Upper lobe of left lung (tissue), 6 donors: ENCODE measurements around the gene RNF111. TPM values are rescaled to one million over a fixed set of nuclear protein-coding genes. Genes with fewer than 3 reads are reported as not detected.
"Not testable (repeated sequence)": the region's sequence is repeated elsewhere in the genome, so short reads cannot be mapped to it uniquely, and the experiment has no call there.

Experiments used
- ATAC-seq, 2 donors: fragments of 200-7000 bp; cut with Tn5 transposase; one replicate each; pipeline ENCODE4 v1.9.1; 2022; ENCODE audit warnings: mild to moderate bottlenecking in 2 of 2, moderate library complexity in 2 of 2; ENCODE audit not compliant: low FRiP score in 2 of 2
- DNase-seq, 2 donors: peaks; one replicate each; pipeline ENCODE4 v3.0.0-alpha.2; 2019 to 2020
- H3K27ac ChIP-seq, 4 donors: fragments of 200-600 bp; sonication (generic); one replicate each; pipeline ENCODE4 v1.5.1; 2016 to 2019
- H3K27me3 ChIP-seq, 4 donors: fragments of 200-600 bp; sonication (generic); one replicate each; pipeline ENCODE4 v1.5.1; 2017 to 2019
- H3K36me3 ChIP-seq, 4 donors: fragments of 200-600 bp; sonication (generic); one replicate each; pipeline ENCODE4 v1.5.1; 2016 to 2019
- H3K4me1 ChIP-seq, 4 donors: fragments of 200-600 bp; sonication (generic); one replicate each; pipeline ENCODE4 v1.5.1; 2018 to 2019
- H3K4me3 ChIP-seq, 4 donors: fragments of 200-600 bp; sonication (generic); one replicate each; pipeline ENCODE4 v1.5.1; 2017 to 2019; ENCODE audit warnings: mild to moderate bottlenecking in 2 of 4, moderate library complexity in 1 of 4
- H3K9me3 ChIP-seq, 4 donors: fragments of 200-600 bp; sonication (generic); one replicate each; pipeline ENCODE4 v1.5.1; 2018 to 2019
- EP300 ChIP-seq, 4 donors: sonication (generic); formaldehyde crosslinking; IDR thresholded peaks; one replicate each; pipeline ENCODE4 v1.5.1; 2017; ENCODE audit warnings: antibody characterized with exemption in 4 of 4, control low read depth in 2 of 4
- POLR2A ChIP-seq, 4 donors: fragments of 450-650 bp; IDR thresholded peaks; one replicate each; pipeline ENCODE4 v1.5.1; 2016 to 2017; ENCODE audit warnings: antibody characterized with exemption in 4 of 4, mild to moderate bottlenecking in 2 of 4
- POLR2AphosphoS5 ChIP-seq, 2 donors: sonication (generic); formaldehyde crosslinking; IDR thresholded peaks; one replicate each; pipeline ENCODE4 v1.5.1; 2017; ENCODE audit warnings: antibody characterized with exemption in 2 of 2
- WGBS, 2 donors: methylation state at CpG; one replicate each; pipeline ENCODE4 v1.1.5; 2017 to 2018; 5-methylcytosine and 5-hydroxymethylcytosine counted together
- total RNA-seq, 6 donors: library from RNA; depleted of rRNA in 4 of 6; stranded (reverse); fragments of >200 nt in 4 of 6; gene quantifications; one replicate each; pipeline versions ENCODE4 v1.1.0 to v1.2.1, GENCODE V29; 2016 to 2021
- TF ChIP-seq, protein P1 (sequence below), 6 experiments: fragments of 450-650 bp in 4 of 6; fragments of 200-600 bp in 2 of 6; sonication (generic) in 2 of 6; IDR thresholded peaks; one replicate each; pipeline ENCODE4 v1.5.1; 2016 to 2019; ENCODE audit warnings: antibody characterized with exemption in 6 of 6
- donor health status: DM: no; HTN: no; CAD: no; lungs with moderate emphysema.
- donor health status: DM: no; HTN: yes; CAD: no; lungs with severe emphysema.

Gene RNF111
- total RNA-seq, 6 donors from 2014 or later = 16.3 to 41.6 (median 31.8) TPM

DNA sequence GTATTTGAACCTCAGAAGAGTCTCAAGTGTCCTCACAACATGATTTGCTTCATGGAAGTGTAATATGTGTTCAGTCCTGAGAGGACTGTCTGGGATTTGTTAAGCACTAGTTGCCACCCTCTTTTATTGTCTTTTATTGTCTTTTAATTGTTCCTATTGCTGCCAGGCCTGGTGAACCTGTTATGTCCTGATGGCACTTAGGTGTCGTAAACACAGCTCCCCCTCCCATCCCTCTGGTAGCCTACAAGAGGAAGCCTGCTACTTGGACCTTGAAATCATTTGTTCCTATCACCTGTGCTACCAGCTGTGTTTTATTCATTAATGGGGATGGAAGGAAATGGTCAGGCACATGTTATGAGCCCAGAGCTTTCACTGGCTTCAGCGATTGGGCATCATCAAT lies 136.8 kb downstream of the RNF111 start:
- Histone ChIP-seq H3K4me1 (no peaks in the 10 kb centered on the region), H3K9me3 (no peaks in the 10 kb centered on the region), H3K4me3 (no peak overlapping the region), H3K27ac (no peak overlapping the region), H3K27me3 (no peaks in the 10 kb centered on the region), H3K36me3 (no peaks in the 10 kb centered on the region)
- 96 to 98% methylated on average over 2 of the region's 2 CpGs for WGBS, 2 donors
- ATAC-seq (no peak), DNase-seq (no peak)
- TF ChIP-seq POLR2AphosphoS5 (IDR thresholded peaks at IDR 0.05) = no peak
- TF ChIP-seq POLR2A (IDR thresholded peaks at IDR 0.05) = no peak
- TF ChIP-seq, protein P1, sequence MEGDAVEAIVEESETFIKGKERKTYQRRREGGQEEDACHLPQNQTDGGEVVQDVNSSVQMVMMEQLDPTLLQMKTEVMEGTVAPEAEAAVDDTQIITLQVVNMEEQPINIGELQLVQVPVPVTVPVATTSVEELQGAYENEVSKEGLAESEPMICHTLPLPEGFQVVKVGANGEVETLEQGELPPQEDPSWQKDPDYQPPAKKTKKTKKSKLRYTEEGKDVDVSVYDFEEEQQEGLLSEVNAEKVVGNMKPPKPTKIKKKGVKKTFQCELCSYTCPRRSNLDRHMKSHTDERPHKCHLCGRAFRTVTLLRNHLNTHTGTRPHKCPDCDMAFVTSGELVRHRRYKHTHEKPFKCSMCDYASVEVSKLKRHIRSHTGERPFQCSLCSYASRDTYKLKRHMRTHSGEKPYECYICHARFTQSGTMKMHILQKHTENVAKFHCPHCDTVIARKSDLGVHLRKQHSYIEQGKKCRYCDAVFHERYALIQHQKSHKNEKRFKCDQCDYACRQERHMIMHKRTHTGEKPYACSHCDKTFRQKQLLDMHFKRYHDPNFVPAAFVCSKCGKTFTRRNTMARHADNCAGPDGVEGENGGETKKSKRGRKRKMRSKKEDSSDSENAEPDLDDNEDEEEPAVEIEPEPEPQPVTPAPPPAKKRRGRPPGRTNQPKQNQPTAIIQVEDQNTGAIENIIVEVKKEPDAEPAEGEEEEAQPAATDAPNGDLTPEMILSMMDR (IDR thresholded peaks at IDR 0.05) = no peak
- TF ChIP-seq EP300 (IDR thresholded peaks at IDR 0.05) = no peak

DNA sequence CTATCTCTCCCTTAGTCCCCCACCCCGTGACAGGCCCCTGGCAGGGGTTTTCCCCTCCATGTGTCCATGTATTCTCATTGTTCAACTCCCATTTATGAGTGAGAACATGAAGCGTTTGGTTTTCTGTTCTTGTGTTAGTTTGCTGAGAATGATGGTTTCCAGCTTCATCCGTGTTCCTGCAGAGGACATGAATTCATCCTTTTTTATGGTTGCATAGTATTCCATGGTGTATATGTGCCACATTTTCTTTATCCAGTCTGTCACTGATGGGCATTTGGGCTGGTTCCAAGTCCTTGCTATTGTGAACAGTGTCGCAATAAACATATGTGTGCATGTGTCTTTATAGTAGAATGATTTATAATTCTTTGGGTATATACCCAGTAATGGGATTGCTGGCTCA lies 138.2 kb downstream of the RNF111 start:
- 96 to 100% methylated on average over 4 of the region's 4 CpGs for WGBS, 2 donors
- not testable (repeated sequence) for H3K27me3 ChIP-seq, H3K4me3 ChIP-seq, ATAC-seq, H3K36me3 ChIP-seq, DNase-seq, H3K9me3 ChIP-seq, H3K27ac ChIP-seq, H3K4me1 ChIP-seq

DNA sequence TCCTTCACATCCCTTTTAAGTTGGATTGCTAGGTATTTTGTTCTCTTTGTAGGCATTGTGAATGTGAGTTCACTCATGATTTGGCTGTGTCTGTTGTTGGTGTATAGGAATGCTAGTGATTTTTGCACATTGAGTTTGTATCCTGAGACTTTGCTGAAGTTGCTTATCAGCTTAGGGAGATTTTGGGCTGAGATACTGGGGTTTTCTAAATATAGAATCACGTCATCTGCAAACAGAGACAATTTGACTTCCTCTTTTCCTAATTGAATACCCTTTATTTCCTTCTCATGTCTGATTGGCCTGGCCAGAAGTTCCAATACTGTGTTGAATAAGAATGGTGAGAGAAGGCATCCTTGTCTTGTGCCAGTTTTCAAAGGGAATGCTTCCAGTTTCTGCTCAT lies 139.8 kb downstream of the RNF111 start:
- not testable (repeated sequence) for H3K27ac ChIP-seq, ATAC-seq, H3K27me3 ChIP-seq, H3K9me3 ChIP-seq, DNase-seq, H3K4me1 ChIP-seq, H3K4me3 ChIP-seq, H3K36me3 ChIP-seq
- 59 to 85% methylated on average over 1 of the region's 1 CpG for WGBS, 2 donors

- Histone ChIP-seq H3K4me1 (no peaks in the 10 kb centered on the region), H3K27ac (no peak overlapping the region), H3K9me3 (no peaks in the 10 kb centered on the region), H3K36me3 (peaks cover 0 to 21% (median 13%) of the 10 kb centered on the region in 4 donors), H3K4me3 (no peak overlapping the region), H3K27me3 (no peaks in the 10 kb centered on the region)
- WGBS, 2 donors = 96 to 97% methylated on average over 16 of the region's 16 CpGs
- DNase-seq (peak in 1 of 2 donors; percentile 18), ATAC-seq (no peak)
- TF ChIP-seq EP300 (IDR thresholded peaks at IDR 0.05) (no peak), POLR2A (IDR thresholded peaks at IDR 0.05) (no peak), POLR2AphosphoS5 (IDR thresholded peaks at IDR 0.05) (no peak)
- TF ChIP-seq, protein P1 (IDR thresholded peaks at IDR 0.05) = no peak
These were observed 144.0 kb downstream of the RNF111 start for GRCh38 chr15:59131456-59131855.

- H3K27me3 ChIP-seq = no peaks in the 10 kb centered on the region
- 85 to 87% methylated on average over 3 of the region's 3 CpGs for WGBS, 2 donors
- TF ChIP-seq POLR2AphosphoS5 (IDR thresholded peaks at IDR 0.05) (no peak), EP300 (IDR thresholded peaks at IDR 0.05) (no peak)
- TF ChIP-seq, protein P1 (IDR thresholded peaks at IDR 0.05) = no peak
- DNase-seq = no peak
- H3K4me1 ChIP-seq = no peaks in the 10 kb centered on the region
- H3K4me3 ChIP-seq = no peak overlapping the region
- peaks cover 0 to 28% (median 19%) of the 10 kb centered on the region in 4 donors for H3K36me3 ChIP-seq
- H3K27ac ChIP-seq = no peak overlapping the region
- H3K9me3 ChIP-seq = no peaks in the 10 kb centered on the region
- ATAC-seq = no peak
These were observed 144.6 kb downstream of the RNF111 start for GRCh38 chr15:59131969-59132562.

DNA sequence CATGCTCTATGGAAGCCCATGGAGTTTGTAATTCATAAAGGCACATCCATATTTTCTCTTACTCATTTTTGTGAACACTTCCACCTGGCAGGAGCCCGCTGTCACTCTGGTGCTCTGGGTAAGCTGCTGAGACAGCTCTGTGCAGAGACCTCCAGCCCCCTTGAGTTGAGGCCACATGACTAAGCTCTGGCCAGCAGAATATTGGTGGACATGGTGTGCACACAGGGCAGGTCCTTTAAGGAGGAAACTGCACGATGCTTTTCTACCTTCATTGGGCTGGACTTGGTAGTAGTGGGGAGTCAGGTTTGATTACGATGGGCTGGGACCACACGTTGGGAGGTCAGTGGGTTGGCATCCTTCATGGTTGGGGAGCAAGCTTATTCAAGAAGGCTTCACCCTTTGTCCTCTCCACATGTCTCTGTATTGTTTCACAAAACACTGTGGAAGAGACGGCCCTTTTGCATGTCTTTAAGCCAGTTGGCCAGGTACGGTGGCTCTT lies 146.5 kb downstream of the RNF111 start:
- TF ChIP-seq POLR2A (IDR thresholded peaks at IDR 0.05) (no peak), POLR2AphosphoS5 (IDR thresholded peaks at IDR 0.05) (no peak), EP300 (IDR thresholded peaks at IDR 0.05) (no peak)
- TF ChIP-seq, protein P1 (IDR thresholded peaks at IDR 0.05) = no peak
- Histone ChIP-seq H3K27me3 (no peaks in the 10 kb centered on the region), H3K27ac (no peak overlapping the region), H3K9me3 (no peaks in the 10 kb centered on the region), H3K4me3 (no peak overlapping the region), H3K4me1 (no peaks in the 10 kb centered on the region), H3K36me3 (peaks cover 0 to 37% (median 24%) of the 10 kb centered on the region in 4 donors)
- 98 to 100% methylated on average over 1 to 6 of the region's 6 CpGs for WGBS, 2 donors
- DNase-seq = no peak
- ATAC-seq = no peak
